Measurements from ENCODE around the gene AP3S1.

AP3S1 gene

DNA sequence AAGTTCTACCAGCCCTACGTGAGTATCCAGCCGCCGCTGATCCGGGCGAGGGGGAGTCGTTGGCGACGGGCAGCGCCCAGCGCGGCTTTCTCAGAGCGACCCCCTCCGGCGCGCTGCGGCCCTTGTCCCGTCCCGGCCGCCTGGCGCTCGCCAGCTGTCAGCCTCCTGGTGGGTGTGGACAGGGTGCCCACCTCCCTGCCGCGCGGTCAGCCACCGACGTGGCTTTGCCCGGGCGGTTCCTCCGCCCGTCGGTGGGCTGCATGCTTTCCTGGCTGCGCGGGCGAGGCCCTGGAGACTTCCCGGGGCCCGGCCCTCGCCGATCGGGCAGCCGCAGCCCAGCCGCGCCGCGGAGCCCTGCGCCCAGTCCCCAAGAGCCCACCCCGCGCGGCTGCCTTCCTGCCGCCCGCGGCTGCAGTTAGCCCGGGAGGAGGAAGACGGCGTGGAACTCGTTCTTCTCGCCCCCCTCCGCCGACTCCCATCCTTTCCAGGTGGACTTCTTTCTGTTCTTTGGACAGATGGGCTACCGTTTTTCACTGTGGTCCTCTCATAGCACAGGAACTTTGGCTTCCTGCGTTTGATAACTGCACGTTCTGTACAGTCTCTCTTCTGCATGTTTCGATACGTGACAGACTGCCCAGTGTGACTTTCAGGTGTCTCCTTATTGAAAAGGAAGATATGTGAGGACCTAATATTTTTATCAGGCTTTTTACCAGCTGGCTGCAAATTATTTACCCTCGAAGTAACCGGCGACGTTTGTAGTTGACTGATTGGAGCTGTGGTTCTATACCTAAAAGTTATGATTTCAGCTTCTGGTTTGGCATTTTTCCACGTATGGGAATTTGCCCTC lies 577 bp downstream of the AP3S1 start:
- Histone ChIP-seq H3K9ac (ENCODE audit: low read length) (peak overlapping the region; percentile 93), H3K4me3 (ENCODE audit: insufficient read depth in 1 of 2, low read depth in 1 of 2, low read length in 2 of 2) (peak overlapping the region; percentile 86 to 96), H2BK12ac (ENCODE audit: low read length in 2 of 2) (peak overlapping the region in 1 of 2 experiments; percentile 34), H3K23ac (ENCODE audit: low read length in 2 of 2) (peak overlapping the region in 1 of 2 experiments; percentile 47), H3K79me1 (replicated peaks; ENCODE audit: low read length, poor library complexity, severe bottlenecking) (no peaks in the 10 kb centered on the region), H3K18ac (ENCODE audit: low read depth in 1 of 2, low read length in 2 of 2) (peak overlapping the region; percentile 92 to 94), H4K8ac (ENCODE audit: low read length) (peak overlapping the region; percentile 91), H2BK5ac (ENCODE audit: low read depth, low read length, poor library complexity, severe bottlenecking) (peak overlapping the region; percentile 78), H3K14ac (ENCODE audit: low read length in 2 of 2) (peak overlapping the region in 1 of 2 experiments; percentile 64), H3K4me1 (ENCODE audit: control insufficient read depth, insufficient read depth, low read depth, low read length) (peaks cover 8% of the 10 kb centered on the region), H3K4me2 (ENCODE audit: low read length, poor library complexity, severe bottlenecking) (peak overlapping the region; percentile 56), H3K36me3 (ENCODE audit: control insufficient read depth in 1 of 2, insufficient read depth in 2 of 2, low read depth in 1 of 2, low read length in 2 of 2) (peaks cover 0 to 8% of the 10 kb centered on the region in 2 experiments), H3K27ac (ENCODE audit: low read length, poor library complexity, severe bottlenecking) (peak overlapping the region; percentile 17), H4K91ac (ENCODE audit: low read length) (no peak overlapping the region), H3K9me3 (ENCODE audit: control insufficient read depth, low read length) (no peaks in the 10 kb centered on the region), H2BK120ac (ENCODE audit: low read depth, low read length) (peak overlapping the region; percentile 77), H3K27me3 (ENCODE audit: control insufficient read depth in 1 of 2, insufficient read depth in 1 of 2, low read length in 2 of 2) (no peaks in the 10 kb centered on the region), H2AK5ac (ENCODE audit: low read length, severe bottlenecking) (no peak overlapping the region), H2BK15ac (ENCODE audit: low read depth, poor library complexity, severe bottlenecking) (peak overlapping the region; percentile 89), H2AFZ (ENCODE audit: low read depth, low read length) (peak overlapping the region; percentile 32), H3K4ac (ENCODE audit: low read depth in 1 of 2, low read length in 2 of 2) (peak overlapping the region; percentile 24 to 47)
- 2% methylated on average over 68 of the region's 68 CpGs for WGBS
- peak; percentile 84 for DNase-seq

- Histone ChIP-seq H3K79me1 (replicated peaks; ENCODE audit: low read length, poor library complexity, severe bottlenecking) (no peaks in the 10 kb centered on the region), H3K18ac (ENCODE audit: low read depth in 1 of 2, low read length in 2 of 2) (no peak overlapping the region), H2BK120ac (ENCODE audit: low read depth, low read length) (no peak overlapping the region), H4K8ac (ENCODE audit: low read length) (no peak overlapping the region), H2BK15ac (ENCODE audit: low read depth, poor library complexity, severe bottlenecking) (no peak overlapping the region), H4K91ac (ENCODE audit: low read length) (no peak overlapping the region), H2BK12ac (ENCODE audit: low read length in 2 of 2) (no peak overlapping the region), H3K23ac (ENCODE audit: low read length in 2 of 2) (no peak overlapping the region), H3K14ac (ENCODE audit: low read length in 2 of 2) (no peak overlapping the region), H2AFZ (ENCODE audit: low read depth, low read length) (no peak overlapping the region), H3K9ac (ENCODE audit: low read length) (peak overlapping the region; percentile 93), H3K4ac (ENCODE audit: low read depth in 1 of 2, low read length in 2 of 2) (no peak overlapping the region), H2BK5ac (ENCODE audit: low read depth, low read length, poor library complexity, severe bottlenecking) (no peak overlapping the region), H3K27ac (ENCODE audit: low read length, poor library complexity, severe bottlenecking) (no peak overlapping the region), H3K36me3 (ENCODE audit: control insufficient read depth in 1 of 2, insufficient read depth in 2 of 2, low read depth in 1 of 2, low read length in 2 of 2) (peaks cover 0 to 1% of the 10 kb centered on the region in 2 experiments), H3K4me2 (ENCODE audit: low read length, poor library complexity, severe bottlenecking) (peak overlapping the region; percentile 56), H3K4me3 (ENCODE audit: insufficient read depth in 1 of 2, low read depth in 1 of 2, low read length in 2 of 2) (peak overlapping the region in 1 of 2 experiments; percentile 86), H3K4me1 (ENCODE audit: control insufficient read depth, insufficient read depth, low read depth, low read length) (peaks cover 8% of the 10 kb centered on the region), H2AK5ac (ENCODE audit: low read length, severe bottlenecking) (no peak overlapping the region), H3K9me3 (ENCODE audit: control insufficient read depth, low read length) (no peaks in the 10 kb centered on the region), H3K27me3 (ENCODE audit: control insufficient read depth in 1 of 2, insufficient read depth in 1 of 2, low read length in 2 of 2) (no peaks in the 10 kb centered on the region)
- 44% methylated on average over 3 of the region's 3 CpGs for WGBS
- no peak for DNase-seq
These were observed 1.2 kb downstream of the AP3S1 start for GRCh38 chr5:115842952-115843351.

DNA sequence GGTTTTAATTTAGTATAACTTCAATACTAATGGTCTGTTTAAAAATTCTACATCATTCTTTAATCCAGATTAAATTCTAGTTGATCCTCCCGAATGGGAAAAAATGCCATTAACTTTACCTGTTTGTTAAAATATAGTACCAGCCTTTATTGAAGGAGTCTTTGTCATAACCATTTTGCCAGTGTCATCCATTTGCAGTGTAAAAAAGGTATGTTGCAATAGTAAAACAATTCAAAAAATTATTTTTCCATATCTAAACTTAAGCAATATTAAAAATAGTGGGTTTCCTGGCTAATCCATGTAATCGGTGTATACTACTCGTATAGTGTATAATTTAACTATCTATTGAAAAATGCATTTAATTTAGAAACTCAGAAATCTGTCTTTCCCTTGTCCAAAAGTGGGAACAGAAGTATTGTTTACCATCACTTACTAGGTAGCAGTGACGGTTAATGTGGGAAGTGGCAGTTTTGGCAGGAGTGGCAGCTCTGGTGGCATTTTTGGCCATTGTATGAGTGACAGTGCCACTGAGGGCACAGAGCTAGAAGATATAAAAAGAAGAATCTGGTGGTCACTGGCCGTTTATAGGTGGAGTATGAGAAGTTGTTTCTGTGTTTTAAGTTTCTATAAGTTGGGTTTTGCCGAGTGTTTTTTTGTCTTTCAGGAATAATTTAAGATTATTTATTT lies 1.9 kb downstream of the AP3S1 start:
- Histone ChIP-seq H3K27ac (ENCODE audit: low read length, poor library complexity, severe bottlenecking) (no peak overlapping the region), H2BK15ac (ENCODE audit: low read depth, poor library complexity, severe bottlenecking) (no peak overlapping the region), H3K4me3 (ENCODE audit: insufficient read depth in 1 of 2, low read depth in 1 of 2, low read length in 2 of 2) (peak overlapping the region in 1 of 2 experiments; percentile 86), H4K8ac (ENCODE audit: low read length) (no peak overlapping the region), H2BK5ac (ENCODE audit: low read depth, low read length, poor library complexity, severe bottlenecking) (no peak overlapping the region), H3K36me3 (ENCODE audit: control insufficient read depth in 1 of 2, insufficient read depth in 2 of 2, low read depth in 1 of 2, low read length in 2 of 2) (no peaks in the 10 kb centered on the region), H3K9ac (ENCODE audit: low read length) (peak overlapping the region; percentile 93), H3K9me3 (ENCODE audit: control insufficient read depth, low read length) (no peaks in the 10 kb centered on the region), H2BK120ac (ENCODE audit: low read depth, low read length) (no peak overlapping the region), H3K79me1 (replicated peaks; ENCODE audit: low read length, poor library complexity, severe bottlenecking) (no peaks in the 10 kb centered on the region), H3K27me3 (ENCODE audit: control insufficient read depth in 1 of 2, insufficient read depth in 1 of 2, low read length in 2 of 2) (no peaks in the 10 kb centered on the region), H3K4ac (ENCODE audit: low read depth in 1 of 2, low read length in 2 of 2) (peak overlapping the region in 1 of 2 experiments; percentile 37), H2AFZ (ENCODE audit: low read depth, low read length) (no peak overlapping the region), H3K23ac (ENCODE audit: low read length in 2 of 2) (no peak overlapping the region), H3K4me2 (ENCODE audit: low read length, poor library complexity, severe bottlenecking) (no peak overlapping the region), H2BK12ac (ENCODE audit: low read length in 2 of 2) (no peak overlapping the region), H3K18ac (ENCODE audit: low read depth in 1 of 2, low read length in 2 of 2) (no peak overlapping the region), H3K4me1 (ENCODE audit: control insufficient read depth, insufficient read depth, low read depth, low read length) (peaks cover 8% of the 10 kb centered on the region), H3K14ac (ENCODE audit: low read length in 2 of 2) (no peak overlapping the region), H4K91ac (ENCODE audit: low read length) (no peak overlapping the region), H2AK5ac (ENCODE audit: low read length, severe bottlenecking) (no peak overlapping the region)
- DNase-seq, result no peak
- WGBS, result 96% methylated on average over 2 of the region's 6 CpGs

GRCh38 chr5:115844321-115844817 lies 2.6 kb downstream of the AP3S1 start:
- Histone ChIP-seq H2BK15ac (ENCODE audit: low read depth, poor library complexity, severe bottlenecking) (no peak overlapping the region), H3K4me1 (ENCODE audit: control insufficient read depth, insufficient read depth, low read depth, low read length) (peaks cover 5% of the 10 kb centered on the region), H3K4me3 (ENCODE audit: insufficient read depth in 1 of 2, low read depth in 1 of 2, low read length in 2 of 2) (peak overlapping the region in 1 of 2 experiments; percentile 86), H2AFZ (ENCODE audit: low read depth, low read length) (no peak overlapping the region), H2BK12ac (ENCODE audit: low read length in 2 of 2) (no peak overlapping the region), H3K4me2 (ENCODE audit: low read length, poor library complexity, severe bottlenecking) (no peak overlapping the region), H3K79me1 (replicated peaks; ENCODE audit: low read length, poor library complexity, severe bottlenecking) (peaks cover 1% of the 10 kb centered on the region), H3K4ac (ENCODE audit: low read depth in 1 of 2, low read length in 2 of 2) (no peak overlapping the region), H2AK5ac (ENCODE audit: low read length, severe bottlenecking) (no peak overlapping the region), H4K8ac (ENCODE audit: low read length) (no peak overlapping the region), H4K91ac (ENCODE audit: low read length) (no peak overlapping the region), H3K23ac (ENCODE audit: low read length in 2 of 2) (no peak overlapping the region), H3K14ac (ENCODE audit: low read length in 2 of 2) (no peak overlapping the region), H3K9me3 (ENCODE audit: control insufficient read depth, low read length) (no peaks in the 10 kb centered on the region), H3K27ac (ENCODE audit: low read length, poor library complexity, severe bottlenecking) (no peak overlapping the region), H2BK5ac (ENCODE audit: low read depth, low read length, poor library complexity, severe bottlenecking) (no peak overlapping the region), H3K18ac (ENCODE audit: low read depth in 1 of 2, low read length in 2 of 2) (no peak overlapping the region), H3K9ac (ENCODE audit: low read length) (peak overlapping the region; percentile 93), H3K27me3 (ENCODE audit: control insufficient read depth in 1 of 2, insufficient read depth in 1 of 2, low read length in 2 of 2) (no peaks in the 10 kb centered on the region), H2BK120ac (ENCODE audit: low read depth, low read length) (no peak overlapping the region), H3K36me3 (ENCODE audit: control insufficient read depth in 1 of 2, insufficient read depth in 2 of 2, low read depth in 1 of 2, low read length in 2 of 2) (no peaks in the 10 kb centered on the region)
- no peak for DNase-seq
- 85% methylated on average over 7 of the region's 7 CpGs for WGBS
